GM21717 (cell line): ENCODE results near the gene L3MBTL4.

Experiments used
- ATAC-seq: cut with Tn5 transposase; IDR thresholded peaks from one replicate; pipeline ENCODE4 v1.9.1; 2021; ENCODE audit warnings: mild to moderate bottlenecking, moderate library complexity; ENCODE audit not compliant: unreplicated experiment

Gene L3MBTL4

GRCh38 chr18:6367208-6367607, 47.5 kb downstream of the L3MBTL4 start:
- ATAC-seq: no peak

GRCh38 chr18:6366776-6367175, 47.9 kb downstream of the L3MBTL4 start:
- ATAC-seq: no peak

- no peak for ATAC-seq
These were observed 49.3 kb downstream of the L3MBTL4 start for GRCh38 chr18:6365385-6365784.

- peak; percentile 66 for ATAC-seq
These were observed 51.5 kb downstream of the L3MBTL4 start for GRCh38 chr18:6363216-6363615.

- ATAC-seq: no peak
These were observed 52.1 kb downstream of the L3MBTL4 start for GRCh38 chr18:6362559-6363129.

GRCh38 chr18:6357668-6358067, 57.0 kb downstream of the L3MBTL4 start:
- ATAC-seq: no peak

GRCh38 chr18:6355789-6356589, 58.7 kb downstream of the L3MBTL4 start:
- peak; percentile 69 for ATAC-seq

GRCh38 chr18:6352275-6352674, 62.4 kb downstream of the L3MBTL4 start:
- ATAC-seq: no peak

- no peak for ATAC-seq
These were observed 71.7 kb downstream of the L3MBTL4 start for GRCh38 chr18:6342990-6343389.

- ATAC-seq: no peak
These were observed 73.0 kb downstream of the L3MBTL4 start for GRCh38 chr18:6341709-6342108.

GRCh38 chr18:6341303-6341702, 73.4 kb downstream of the L3MBTL4 start:
- no peak for ATAC-seq

- ATAC-seq: no peak
These were observed 74.6 kb downstream of the L3MBTL4 start for GRCh38 chr18:6340121-6340520.

- ATAC-seq: no peak
These were observed 78.5 kb downstream of the L3MBTL4 start for GRCh38 chr18:6336239-6336638.

GRCh38 chr18:6333981-6334380, 80.7 kb downstream of the L3MBTL4 start:
- no peak for ATAC-seq

GRCh38 chr18:6331872-6332271, 82.8 kb downstream of the L3MBTL4 start:
- ATAC-seq: no peak

GRCh38 chr18:6330786-6331185, 83.9 kb downstream of the L3MBTL4 start:
- no peak for ATAC-seq

GRCh38 chr18:6328621-6329010, 86.1 kb downstream of the L3MBTL4 start:
- ATAC-seq: no peak

- ATAC-seq: no peak
These were observed 86.7 kb downstream of the L3MBTL4 start for GRCh38 chr18:6327895-6328620.

GRCh38 chr18:6327485-6327884, 87.2 kb downstream of the L3MBTL4 start:
- no peak for ATAC-seq

- ATAC-seq: no peak
These were observed 88.1 kb downstream of the L3MBTL4 start for GRCh38 chr18:6326566-6326965.

GRCh38 chr18:6323319-6323889, 91.3 kb downstream of the L3MBTL4 start:
- ATAC-seq: no peak
